ENCODE measurements around the gene RIMS4.

- TF ChIP-seq, protein P1, sequence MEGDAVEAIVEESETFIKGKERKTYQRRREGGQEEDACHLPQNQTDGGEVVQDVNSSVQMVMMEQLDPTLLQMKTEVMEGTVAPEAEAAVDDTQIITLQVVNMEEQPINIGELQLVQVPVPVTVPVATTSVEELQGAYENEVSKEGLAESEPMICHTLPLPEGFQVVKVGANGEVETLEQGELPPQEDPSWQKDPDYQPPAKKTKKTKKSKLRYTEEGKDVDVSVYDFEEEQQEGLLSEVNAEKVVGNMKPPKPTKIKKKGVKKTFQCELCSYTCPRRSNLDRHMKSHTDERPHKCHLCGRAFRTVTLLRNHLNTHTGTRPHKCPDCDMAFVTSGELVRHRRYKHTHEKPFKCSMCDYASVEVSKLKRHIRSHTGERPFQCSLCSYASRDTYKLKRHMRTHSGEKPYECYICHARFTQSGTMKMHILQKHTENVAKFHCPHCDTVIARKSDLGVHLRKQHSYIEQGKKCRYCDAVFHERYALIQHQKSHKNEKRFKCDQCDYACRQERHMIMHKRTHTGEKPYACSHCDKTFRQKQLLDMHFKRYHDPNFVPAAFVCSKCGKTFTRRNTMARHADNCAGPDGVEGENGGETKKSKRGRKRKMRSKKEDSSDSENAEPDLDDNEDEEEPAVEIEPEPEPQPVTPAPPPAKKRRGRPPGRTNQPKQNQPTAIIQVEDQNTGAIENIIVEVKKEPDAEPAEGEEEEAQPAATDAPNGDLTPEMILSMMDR (IDR thresholded peaks at IDR 0.05 in 2 of 3, conservative IDR thresholded peaks at IDR 0.05 in 1 of 3; ENCODE audit: insufficient read depth in 2 of 3, low read depth in 1 of 3, low read length in 3 of 3), result peak; percentile 68 to 87 (median 76)
- TF ChIP-seq MAX (CRISPR knock-in tag; IDR thresholded peaks at IDR 0.05) (no peak), ZZZ3 (IDR thresholded peaks at IDR 0.05) (no peak)
These were observed 63.0 kb downstream of the RIMS4 start for GRCh38 chr20:44747166-44748004.
